Pancreas (tissue), 10 donors: ENCODE results near the gene PRR19. TPM values are rescaled to one million over a fixed set of nuclear protein-coding genes. Genes with fewer than 3 reads are reported as not detected.
A peak's percentile ranks its signal among the peaks of the same experiment; 100 is the strongest.

Experiments
- ATAC-seq, 4 donors: fragments of 200-7000 bp; cut with Tn5 transposase; one replicate each; pipeline versions ENCODE4 v1.8.0 to v1.9.1; 2020; ENCODE audit warnings: mild to moderate bottlenecking in 4 of 4, moderate library complexity in 4 of 4
- DNase-seq, 6 donors: peaks; one replicate each; pipeline ENCODE4 v3.0.0-alpha.2; 2020
- FAIRE-seq: peaks from 2 replicates; lab custom pipeline; 2012; peaks lifted over from hg19 to GRCh38; lab: Jason Lieb, UNC
- H3K27ac ChIP-seq, 4 donors: fragments of 200-600 bp; sonication (generic); 1 replicate in 3 of 4; 2 replicates in 1 of 4; pipeline versions ENCODE4 v1.5.0 to v1.8.0; 2020
- H3K27me3 ChIP-seq, 4 donors: fragments of 200-600 bp; one replicate each; pipeline ENCODE4 v1.8.0; 2021
- H3K36me3 ChIP-seq, 3 donors: fragments of 200-600 bp; sonication (generic) in 1 of 3; one replicate each; pipeline versions ENCODE4 v1.5.0 to v1.8.0; 2020 to 2021
- H3K4me1 ChIP-seq, 3 donors: fragments of 200-600 bp; one replicate each; pipeline ENCODE4 v1.8.0; 2021
- H3K4me3 ChIP-seq, 4 donors: fragments of 200-600 bp; sonication (generic) in 2 of 4; one replicate each; pipeline versions ENCODE4 v1.5.0 to v1.8.0; 2020 to 2021
- H3K9me3 ChIP-seq, 4 donors: fragments of 200-600 bp; one replicate each; pipeline ENCODE4 v1.8.0; 2021
- WGBS, 2 donors: extraction: QIAGEN DNeasy Blood & Tissue Kit; methylation state at CpG; one replicate each; pipeline ENCODE4 v1.1.7; 2013; 5-methylcytosine and 5-hydroxymethylcytosine counted together
- intact Hi-C, 3 donors: fragments of 100-400 bp; cut with DNase I; formaldehyde crosslinking; loops; one replicate each; pipeline versions ENCODE4 v1.11.1 to v1.14.2; 2022
- polyA plus RNA-seq, 2 donors: library from polyadenylated mRNA; stranded (reverse); fragments of 200-250 nt; gene quantifications; one replicate each; pipeline ENCODE4 v1.2.3, GENCODE V29; 2013
- total RNA-seq, 6 donors: library from RNA; stranded (reverse); fragmentation: NEBNext Ultra II Directional in 4 of 6; extraction: Animal tissue kit (Norgen Biotek cat#: 25700) in 4 of 6; gene quantifications; one replicate each; pipeline versions ENCODE4 v1.2.1 to v1.2.4, GENCODE V29; 2021 to 2023
- TF ChIP-seq, protein P1 (sequence below), 4 donors: fragments of 200-600 bp; sonication (generic) in 3 of 4; IDR thresholded peaks; one replicate each; pipeline versions ENCODE4 v1.5.0 to v1.8.0; 2021; ENCODE audit warnings: antibody characterized with exemption in 4 of 4
- donor health status: healthy with polysubstance abuse.
- donor health status: DM: no; HTN: no; CAD: no; lungs with moderate emphysema.
- donor health status: DM: no; HTN: no; CAD: no.
- donor health status: control.
- donor health status: control.
- donor health status: Bipolar disorder and iron deficiency.
- donor health status: DM: yes; HTN: yes; CAD: no.
- donor health status: DM: no; HTN: no; CAD: no.
- donor health status: DM: no; HTN: no; CAD: no.
- donor health status: DM: yes; HTN: yes; CAD: no.

Gene PRR19
- total and polyA plus RNA-seq, 8 donors = 0.12 to 0.99 (median 0.37) TPM

DNA sequence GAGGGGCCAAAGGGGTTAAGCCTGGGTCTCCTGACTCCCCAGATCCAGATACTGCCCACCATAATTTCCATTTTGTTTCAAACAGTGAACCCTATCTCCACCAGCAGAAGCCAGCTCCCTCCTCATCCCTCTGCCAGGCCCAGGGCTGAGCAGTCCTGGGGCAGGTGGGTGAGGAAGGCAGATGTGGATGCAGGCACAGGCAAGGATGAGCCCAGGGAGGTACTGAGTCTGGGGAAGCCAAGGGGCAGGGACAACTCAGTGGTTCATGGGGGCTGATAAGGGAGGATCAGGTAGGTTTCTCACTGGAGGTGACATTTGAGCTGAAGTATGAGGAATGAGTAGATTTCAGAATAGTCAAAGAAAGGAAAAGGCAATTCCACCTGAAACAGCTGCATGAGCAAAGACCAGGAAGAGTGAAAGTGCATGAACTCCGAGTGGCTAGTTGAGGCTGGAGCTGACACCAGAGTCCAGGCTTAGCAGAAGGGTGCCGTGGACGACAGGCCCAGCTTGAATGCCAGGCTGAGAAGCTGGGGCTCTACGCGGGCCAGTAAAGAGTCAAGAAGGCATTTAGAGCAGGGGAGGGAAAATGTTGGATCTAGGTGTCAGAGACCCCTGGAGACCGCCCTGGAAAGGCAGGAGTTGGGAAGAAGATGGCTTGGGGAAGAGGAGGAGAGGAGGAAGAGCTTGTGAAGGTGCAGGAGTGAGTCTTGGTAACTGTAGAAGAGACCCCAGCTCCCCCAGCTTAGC is 22.6 kb upstream of the PRR19 start:
- TF ChIP-seq, protein P1, sequence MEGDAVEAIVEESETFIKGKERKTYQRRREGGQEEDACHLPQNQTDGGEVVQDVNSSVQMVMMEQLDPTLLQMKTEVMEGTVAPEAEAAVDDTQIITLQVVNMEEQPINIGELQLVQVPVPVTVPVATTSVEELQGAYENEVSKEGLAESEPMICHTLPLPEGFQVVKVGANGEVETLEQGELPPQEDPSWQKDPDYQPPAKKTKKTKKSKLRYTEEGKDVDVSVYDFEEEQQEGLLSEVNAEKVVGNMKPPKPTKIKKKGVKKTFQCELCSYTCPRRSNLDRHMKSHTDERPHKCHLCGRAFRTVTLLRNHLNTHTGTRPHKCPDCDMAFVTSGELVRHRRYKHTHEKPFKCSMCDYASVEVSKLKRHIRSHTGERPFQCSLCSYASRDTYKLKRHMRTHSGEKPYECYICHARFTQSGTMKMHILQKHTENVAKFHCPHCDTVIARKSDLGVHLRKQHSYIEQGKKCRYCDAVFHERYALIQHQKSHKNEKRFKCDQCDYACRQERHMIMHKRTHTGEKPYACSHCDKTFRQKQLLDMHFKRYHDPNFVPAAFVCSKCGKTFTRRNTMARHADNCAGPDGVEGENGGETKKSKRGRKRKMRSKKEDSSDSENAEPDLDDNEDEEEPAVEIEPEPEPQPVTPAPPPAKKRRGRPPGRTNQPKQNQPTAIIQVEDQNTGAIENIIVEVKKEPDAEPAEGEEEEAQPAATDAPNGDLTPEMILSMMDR (IDR thresholded peaks at IDR 0.05) = no peak
- intact Hi-C loops = no loop called here
- FAIRE-seq = no peak
- Histone ChIP-seq H3K9me3 (no peaks in the 10 kb centered on the region), H3K36me3 (peaks cover 0 to 7% (median 6%) of the 10 kb centered on the region in 3 donors), H3K4me3 (peak overlapping the region; percentile 60 to 92 (median 61)), H3K27me3 (no peaks in the 10 kb centered on the region), H3K4me1 (peaks cover 16 to 56% (median 28%) of the 10 kb centered on the region in 3 donors), H3K27ac (peak overlapping the region; percentile 70 to 90 (median 78))
- ATAC-seq = no peak
- peak in 1 of 6 donors; percentile 17 for DNase-seq
- 13 to 19% methylated on average over 6 of the region's 6 CpGs for WGBS, 2 donors

DNA sequence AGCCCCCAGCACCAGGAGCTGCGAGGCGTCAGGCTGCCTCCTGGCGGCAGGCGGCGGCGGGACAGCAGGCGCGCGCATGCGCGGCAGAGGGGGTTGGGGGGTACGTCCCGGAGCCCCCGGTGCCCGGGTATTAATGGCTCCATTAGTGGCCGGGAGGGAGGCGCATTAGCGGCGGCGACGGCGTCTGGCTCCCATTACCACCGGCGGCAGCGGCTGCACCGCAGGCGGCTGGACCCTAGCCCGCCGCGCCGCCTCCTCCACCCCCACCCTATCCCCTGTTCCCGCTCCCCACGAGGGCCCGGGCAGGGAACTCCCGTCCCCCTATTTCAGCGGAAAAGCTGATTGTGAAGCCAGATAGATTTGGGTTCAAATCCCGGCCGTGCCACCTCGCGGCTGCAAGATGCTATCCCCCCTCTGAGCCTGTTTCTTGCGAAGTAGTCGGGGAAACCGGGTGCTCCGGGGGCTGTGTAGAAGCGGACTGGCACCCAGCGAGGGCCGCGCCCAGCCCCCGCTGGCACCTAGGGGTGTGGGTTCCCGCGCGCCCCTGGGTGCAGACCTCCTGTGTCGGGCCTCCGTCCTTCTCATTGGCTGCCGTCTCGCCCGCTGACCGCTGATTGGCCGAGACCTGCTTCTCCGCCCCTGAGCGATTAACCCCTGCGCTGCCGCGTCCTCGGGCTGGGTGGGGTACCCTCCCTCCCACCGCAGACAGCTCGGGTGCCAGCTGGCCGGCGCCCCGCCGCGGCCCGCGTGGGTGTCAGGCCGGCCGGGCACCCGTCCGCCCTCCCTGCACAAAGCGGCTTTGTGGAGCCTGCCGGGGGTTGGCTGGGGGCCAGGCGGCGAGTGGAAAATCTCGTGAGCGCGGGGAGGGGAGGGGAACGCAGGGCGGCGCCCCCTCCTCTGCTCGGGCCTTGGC is 21.8 kb upstream of the PRR19 start:
- DNase-seq = peak; percentile 82 to 95 (median 87)
- 1% methylated on average over 48 to 88 of the region's 89 CpGs for WGBS, 2 donors
- H3K27me3 ChIP-seq = no peaks in the 10 kb centered on the region
- H3K4me1 ChIP-seq = peaks cover 20 to 53% (median 28%) of the 10 kb centered on the region in 3 donors
- H3K9me3 ChIP-seq = no peaks in the 10 kb centered on the region
- intact Hi-C loops = no loop called here
- H3K4me3 ChIP-seq = peak overlapping the region; percentile 60 to 92 (median 61)
- H3K27ac ChIP-seq = peak overlapping the region; percentile 70 to 90 (median 78)
- ATAC-seq = peak; percentile 39 to 62 (median 58)
- no peak for FAIRE-seq
- TF ChIP-seq, protein P1 (IDR thresholded peaks at IDR 0.05) = peak; percentile 72 to 93 (median 82)
- no peaks in the 10 kb centered on the region for H3K36me3 ChIP-seq

DNA sequence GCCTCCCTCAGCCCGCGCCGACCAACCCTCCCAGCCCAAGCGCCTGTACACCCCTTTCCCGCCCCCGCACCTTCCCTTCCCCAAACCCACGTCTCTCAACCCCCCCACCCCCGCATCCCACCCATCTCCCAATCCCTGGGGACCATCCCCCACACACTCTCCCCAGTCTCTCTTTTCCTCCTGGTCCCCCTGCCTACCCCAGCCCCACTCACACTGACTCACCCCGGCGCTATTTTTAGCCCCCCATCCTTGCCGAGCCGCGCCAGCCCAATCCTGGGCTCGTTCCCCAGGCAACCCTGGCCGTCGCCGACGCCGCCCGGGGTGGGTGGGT is 21.2 kb upstream of the PRR19 start:
- Histone ChIP-seq H3K27ac (peak overlapping the region; percentile 70 to 90 (median 78)), H3K36me3 (no peaks in the 10 kb centered on the region), H3K4me1 (peaks cover 23 to 53% (median 26%) of the 10 kb centered on the region in 3 donors), H3K4me3 (peak overlapping the region; percentile 60 to 92 (median 61)), H3K9me3 (no peaks in the 10 kb centered on the region), H3K27me3 (no peaks in the 10 kb centered on the region)
- no peak for FAIRE-seq
- TF ChIP-seq, protein P1 (IDR thresholded peaks at IDR 0.05) = no peak
- 2 to 5% methylated on average over 14 to 20 of the region's 20 CpGs for WGBS, 2 donors
- DNase-seq = peak in 1 of 6 donors; percentile 44
- intact Hi-C loops = no loop called here
- peak in 1 of 4 donors; percentile 1 for ATAC-seq

DNA sequence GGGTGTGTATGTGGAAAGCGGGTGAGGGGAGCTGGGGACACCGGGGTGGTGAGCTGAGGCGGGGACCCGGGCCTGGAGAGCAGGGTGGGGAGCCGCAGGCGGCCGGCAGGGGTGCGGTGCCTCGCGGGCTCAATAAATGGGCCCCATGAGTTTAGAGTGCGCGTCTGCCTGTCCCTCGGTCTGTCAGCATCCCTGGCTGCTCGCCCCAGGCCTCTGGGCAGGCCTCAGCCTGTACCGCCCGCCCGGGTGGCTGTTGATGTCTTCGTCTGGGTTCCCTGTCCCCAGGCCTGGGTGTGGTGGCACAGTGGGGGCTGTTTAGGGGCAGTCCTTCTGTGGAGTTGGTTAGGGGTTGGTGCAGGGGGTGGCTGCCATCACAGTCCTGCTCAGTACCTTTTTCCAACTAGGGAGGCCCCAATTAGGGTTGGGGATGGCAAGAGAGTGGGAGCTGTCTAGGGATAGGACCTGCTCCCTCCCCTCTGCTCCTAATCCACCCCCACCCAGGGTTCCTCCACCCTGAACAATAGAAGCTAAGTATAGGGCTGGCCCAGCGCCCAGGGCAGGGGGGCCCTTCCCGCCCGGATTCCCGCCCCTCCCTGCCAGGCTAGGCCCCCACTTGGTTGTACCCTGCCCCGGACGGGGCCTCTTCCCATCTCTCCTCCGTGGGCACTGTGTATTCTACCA is 20.6 kb upstream of the PRR19 start:
- DNase-seq = peak in 4 of 6 donors; percentile 52 to 86 (median 68)
- intact Hi-C loops = no loop called here
- FAIRE-seq = no peak
- Histone ChIP-seq H3K36me3 (no peaks in the 10 kb centered on the region), H3K27ac (peak overlapping the region; percentile 70 to 90 (median 78)), H3K4me1 (peaks cover 20 to 54% (median 29%) of the 10 kb centered on the region in 3 donors), H3K9me3 (no peaks in the 10 kb centered on the region), H3K4me3 (peak overlapping the region in 3 of 4 donors; percentile 60 to 62 (median 60)), H3K27me3 (no peaks in the 10 kb centered on the region)
- peak in 1 of 4 donors; percentile 1 for ATAC-seq
- TF ChIP-seq, protein P1 (IDR thresholded peaks at IDR 0.05) = no peak
- 35 to 41% methylated on average over 19 to 25 of the region's 25 CpGs for WGBS, 2 donors
